Kidney epithelial cell (primary cell): ENCODE measurements around the gene CDH15. TPM values are rescaled to one million over a fixed set of nuclear protein-coding genes. Genes with fewer than 3 reads are reported as not detected.

ENCODE experiments used
- DNase-seq: peaks from one replicate; pipeline ENCODE4 v3.0.0-alpha.2; 2010; ENCODE audit warnings: low read depth
- H3K27me3 ChIP-seq: 2 replicates; pipeline ENCODE4 v1.6.0; 2011; ENCODE audit warnings: low read length; ENCODE audit not compliant: control insufficient read depth, insufficient read depth
- H3K36me3 ChIP-seq: 2 replicates; pipeline ENCODE4 v1.5.1; 2011; ENCODE audit warnings: low read length; ENCODE audit not compliant: control insufficient read depth, insufficient read depth
- H3K4me3 ChIP-seq: 2 replicates; pipeline ENCODE4 v1.5.1; 2011; ENCODE audit warnings: low read depth, mild to moderate bottlenecking, control low read depth, low read length
- CTCF ChIP-seq: IDR thresholded peaks from 2 replicates; pipeline ENCODE4 v1.5.1; 2011; ENCODE audit warnings: mild to moderate bottlenecking, moderate library complexity, low read length, control low read depth, inconsistent platforms; ENCODE audit not compliant: insufficient read depth, poor library complexity, severe bottlenecking
- total RNA-seq: library from RNA; depleted of rRNA; stranded (reverse); fragments of >200 nt; gene quantifications from 2 replicates; pipeline ENCODE4 v1.2.3, GENCODE V29; 2015

Gene CDH15
- total RNA-seq, 1 donor from 2014 or later = 0.50 TPM

- Histone ChIP-seq H3K27me3 (no peaks in the 10 kb centered on the region), H3K36me3 (no peaks in the 10 kb centered on the region), H3K4me3 (no peak overlapping the region)
- TF ChIP-seq CTCF = no peak
- DNase-seq = no peak
These were observed 41.1 kb upstream of the CDH15 start for GRCh38 chr16:89130448-89130847.

DNA sequence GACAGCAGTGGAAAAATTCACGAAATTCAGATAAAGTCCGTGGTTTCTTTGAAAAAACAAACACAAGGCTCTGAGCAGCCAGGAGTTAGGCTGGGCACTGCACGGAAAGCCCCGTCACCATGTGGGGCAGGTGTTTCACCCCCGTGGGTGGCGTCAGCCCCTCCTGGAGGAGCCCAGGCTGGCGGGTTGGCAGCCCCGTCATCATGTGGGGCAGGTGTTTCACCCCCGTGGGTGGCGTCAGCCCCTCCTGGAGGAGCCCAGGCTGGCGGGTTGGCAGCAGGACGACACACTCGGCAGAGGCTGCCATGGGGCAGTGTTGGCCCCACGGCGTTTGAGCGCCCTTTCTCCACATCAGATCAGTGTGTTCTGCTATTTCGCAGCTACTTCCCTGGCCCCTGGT lies 39.8 kb upstream of the CDH15 start:
- no peak overlapping the region for H3K4me3 ChIP-seq
- H3K27me3 ChIP-seq = no peaks in the 10 kb centered on the region
- H3K36me3 ChIP-seq = no peaks in the 10 kb centered on the region
- DNase-seq = no peak
- TF ChIP-seq CTCF = no peak

DNA sequence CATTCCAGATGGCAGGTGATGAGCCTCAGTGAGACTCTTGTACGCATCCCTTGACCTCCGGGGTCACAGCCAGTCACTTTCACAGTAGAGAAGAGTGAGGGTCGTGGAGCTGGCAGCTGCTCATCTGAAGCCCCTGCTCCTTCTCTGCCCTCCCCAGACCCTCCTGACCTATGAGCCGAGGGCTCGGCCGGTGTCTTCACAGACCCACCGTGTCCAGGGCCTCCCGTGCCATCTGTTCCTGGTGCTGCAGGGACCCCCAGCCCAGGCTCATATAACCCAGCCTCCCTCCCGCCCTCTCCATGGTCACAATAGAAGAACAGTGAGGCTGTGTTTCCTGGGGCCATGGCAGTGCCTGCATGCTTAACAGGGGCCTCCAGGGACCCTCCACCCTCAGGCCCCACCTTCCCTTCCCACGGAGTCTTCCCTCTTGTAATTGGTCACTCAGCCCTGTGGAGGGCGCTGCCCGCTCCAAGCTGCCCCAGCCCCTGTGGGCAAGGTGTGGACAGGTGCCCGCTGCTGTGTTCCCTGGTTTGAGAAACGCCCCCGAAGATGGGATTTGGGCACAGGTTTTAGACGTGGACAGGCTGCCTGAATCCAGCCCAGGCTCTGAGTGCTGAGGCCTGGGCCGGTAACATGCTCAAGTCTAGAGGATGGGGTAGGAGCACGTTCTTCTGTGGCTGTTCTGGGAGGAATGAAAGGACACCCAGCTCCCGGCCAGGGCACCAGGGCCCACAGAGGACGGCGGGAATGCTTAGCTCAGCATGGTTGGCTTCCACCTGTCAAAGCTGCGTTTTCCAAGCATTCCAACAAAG lies 39.1 kb upstream of the CDH15 start:
- no peak for TF ChIP-seq CTCF
- DNase-seq = no peak
- no peaks in the 10 kb centered on the region for H3K36me3 ChIP-seq
- no peak overlapping the region for H3K4me3 ChIP-seq
- H3K27me3 ChIP-seq = no peaks in the 10 kb centered on the region

DNA sequence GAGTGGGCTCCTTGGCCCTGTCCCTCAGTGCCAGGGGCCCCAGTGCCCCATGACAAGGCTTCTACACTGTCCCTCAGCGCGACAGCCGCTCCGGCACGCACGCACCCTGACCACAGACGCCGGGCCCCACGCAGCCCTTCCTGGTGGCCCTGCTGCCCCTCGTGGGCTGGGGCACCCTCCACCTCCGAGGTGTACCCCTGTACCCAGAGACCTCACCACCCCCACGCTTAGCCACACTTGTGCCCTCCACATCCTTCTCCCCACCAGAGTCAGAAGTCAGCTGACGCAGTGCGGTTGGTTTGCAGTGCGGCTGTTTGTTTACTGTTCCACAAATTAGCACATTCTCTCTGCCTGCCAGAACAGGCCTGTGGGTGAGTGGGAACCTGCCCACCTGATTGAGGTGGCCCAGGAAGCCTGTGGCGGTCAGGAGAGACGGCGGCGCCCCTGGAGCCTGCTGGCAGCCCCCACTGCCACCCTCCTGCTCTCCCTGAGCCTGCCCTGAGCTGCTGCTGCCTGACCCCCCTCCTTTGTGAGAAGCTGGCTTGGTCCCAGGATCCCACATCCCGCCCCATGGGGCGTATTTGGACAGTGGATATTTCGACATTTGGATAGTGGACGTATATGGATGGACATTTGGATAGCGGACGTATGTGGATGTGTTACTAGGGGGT lies 38.0 kb upstream of the CDH15 start:
- no peaks in the 10 kb centered on the region for H3K36me3 ChIP-seq
- no peak for DNase-seq

DNA sequence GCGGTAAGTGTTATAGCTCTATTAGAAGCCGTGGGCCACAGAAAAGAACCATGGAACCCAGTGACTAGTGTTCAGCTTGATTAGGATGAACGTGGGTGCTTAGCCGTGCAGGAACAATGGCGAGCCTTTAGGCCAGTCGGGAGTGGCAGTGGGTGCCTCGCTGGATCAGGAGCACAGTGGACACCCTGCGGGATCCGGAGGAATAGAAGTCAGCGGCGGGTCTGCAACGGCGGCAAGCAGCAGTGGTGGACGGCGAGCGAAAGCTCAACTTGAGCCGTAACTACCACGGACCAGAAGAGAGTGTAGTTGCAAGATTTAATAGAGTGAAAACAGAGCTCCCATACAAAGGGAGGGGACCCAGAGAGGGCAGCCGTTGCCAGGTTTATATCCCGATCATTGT lies 37.3 kb upstream of the CDH15 start:
- H3K27me3 ChIP-seq = no peaks in the 10 kb centered on the region
- no peaks in the 10 kb centered on the region for H3K36me3 ChIP-seq
- no peak for TF ChIP-seq CTCF
- H3K4me3 ChIP-seq = no peak overlapping the region
- no peak for DNase-seq

More for the DNA sequence above, 38.0 kb upstream of the CDH15 start:
- Histone ChIP-seq H3K27me3 (no peaks in the 10 kb centered on the region), H3K4me3 (no peak overlapping the region)
- TF ChIP-seq CTCF = no peak
